CD4-positive, alpha-beta T cell treated with Interleukin-10 for 1 hour (primary cell): Measurements from ENCODE around the gene KMT5C.
A peak's percentile ranks its signal among the peaks of the same experiment; 100 is the strongest.

Experiments
- DNase-seq: peaks from one replicate; pipeline ENCODE4 v3.0.0-alpha.2; 2020

KMT5C gene

GRCh38 chr19:55348317-55349034, 8.8 kb downstream of the KMT5C start:
- no peak for DNase-seq

- DNase-seq = no peak
Observed at GRCh38 chr19:55350620-55351315, 11.1 kb downstream of the KMT5C start.

GRCh38 chr19:55352040-55352439, 12.4 kb downstream of the KMT5C start:
- no peak for DNase-seq

GRCh38 chr19:55352549-55353145, 13.0 kb downstream of the KMT5C start:
- no peak for DNase-seq

- DNase-seq = peak; percentile 16
Observed at GRCh38 chr19:55353356-55353802, 13.7 kb downstream of the KMT5C start.

- DNase-seq = peak; percentile 81
Observed at GRCh38 chr19:55353803-55354697, 14.4 kb downstream of the KMT5C start.

GRCh38 chr19:55354698-55355212, 15.1 kb downstream of the KMT5C start, which contains the start of gene COX6B2:
Gene COX6B2 (minus strand): TSS chr19:55354719. CDS start chr19:55354521, 198 bp downstream.
- no peak for DNase-seq

- DNase-seq = no peak
Observed at GRCh38 chr19:55355213-55355821, 15.6 kb downstream of the KMT5C start.

- no peak for DNase-seq
Observed at GRCh38 chr19:55358493-55358892, 18.8 kb downstream of the KMT5C start.

GRCh38 chr19:55358943-55359908, 19.6 kb downstream of the KMT5C start:
- DNase-seq = no peak

GRCh38 chr19:55360902-55361301, 21.2 kb downstream of the KMT5C start:
- no peak for DNase-seq

GRCh38 chr19:55362174-55362989, 22.7 kb downstream of the KMT5C start:
- no peak for DNase-seq

GRCh38 chr19:55362990-55363716, 23.5 kb downstream of the KMT5C start, which contains the start of gene GARIN5B:
Gene GARIN5B (minus strand): TSS chr19:55363260. CDS start chr19:55363066, 194 bp downstream.
- DNase-seq = no peak

- DNase-seq = no peak
Observed at GRCh38 chr19:55365245-55365644, 25.6 kb downstream of the KMT5C start.

GRCh38 chr19:55365964-55366363, 26.3 kb downstream of the KMT5C start:
- no peak for DNase-seq

GRCh38 chr19:55366790-55367189, 27.1 kb downstream of the KMT5C start:
- DNase-seq = no peak

- no peak for DNase-seq
Observed at GRCh38 chr19:55368106-55368505, 28.4 kb downstream of the KMT5C start.

GRCh38 chr19:55368701-55369563, 29.3 kb downstream of the KMT5C start:
- DNase-seq = no peak
